GM18498 (cell line): ENCODE data around the gene PRKCQ.
"Not testable (repeated sequence)": the region's sequence is repeated elsewhere in the genome, so short reads cannot be mapped to it uniquely, and the experiment has no call there.

Experiments
- ATAC-seq: cut with Tn5 transposase; IDR thresholded peaks from one replicate; pipeline ENCODE4 v1.9.1; 2021; ENCODE audit warnings: mild to moderate bottlenecking, moderate library complexity; ENCODE audit not compliant: unreplicated experiment

The PRKCQ gene

DNA sequence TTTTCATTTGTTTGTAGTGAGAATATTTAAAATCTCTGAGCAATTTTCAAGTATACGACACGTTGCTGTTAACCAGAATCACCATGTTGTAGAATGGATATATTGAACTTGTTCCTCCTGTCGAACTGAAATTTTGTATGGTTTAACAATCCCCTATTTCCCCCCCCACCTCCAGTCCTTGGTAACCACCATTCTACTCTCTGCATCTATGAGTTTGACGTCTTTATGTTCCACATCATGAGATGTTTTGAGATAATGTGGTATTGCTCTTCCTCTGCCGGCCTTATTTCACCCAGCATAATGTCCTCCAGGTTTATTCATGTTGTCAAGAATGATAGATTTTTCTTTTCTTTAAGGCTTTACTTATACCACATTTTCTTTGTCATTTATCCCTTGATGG lies 17.4 kb upstream of the PRKCQ start:
- ATAC-seq: no peak

DNA sequence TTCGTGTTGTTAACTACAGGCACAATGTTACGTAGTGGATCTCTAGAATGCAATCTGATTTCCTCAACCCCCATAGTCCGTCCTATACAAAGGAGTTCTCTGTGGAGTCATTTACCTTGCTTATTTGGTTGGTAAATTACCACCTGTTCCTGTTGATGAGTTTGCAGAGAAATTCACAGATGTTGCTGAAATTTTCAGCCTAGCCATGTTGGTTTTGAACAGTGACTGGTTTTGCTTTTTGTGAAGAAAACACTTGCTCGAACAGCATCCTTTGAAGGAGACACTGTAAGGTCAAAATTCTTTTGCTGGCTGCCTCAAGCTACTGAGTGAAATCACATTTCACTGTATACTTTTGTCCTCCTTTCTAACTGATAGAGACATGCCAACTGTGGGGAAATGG lies 15.4 kb upstream of the PRKCQ start:
- ATAC-seq: no peak

DNA sequence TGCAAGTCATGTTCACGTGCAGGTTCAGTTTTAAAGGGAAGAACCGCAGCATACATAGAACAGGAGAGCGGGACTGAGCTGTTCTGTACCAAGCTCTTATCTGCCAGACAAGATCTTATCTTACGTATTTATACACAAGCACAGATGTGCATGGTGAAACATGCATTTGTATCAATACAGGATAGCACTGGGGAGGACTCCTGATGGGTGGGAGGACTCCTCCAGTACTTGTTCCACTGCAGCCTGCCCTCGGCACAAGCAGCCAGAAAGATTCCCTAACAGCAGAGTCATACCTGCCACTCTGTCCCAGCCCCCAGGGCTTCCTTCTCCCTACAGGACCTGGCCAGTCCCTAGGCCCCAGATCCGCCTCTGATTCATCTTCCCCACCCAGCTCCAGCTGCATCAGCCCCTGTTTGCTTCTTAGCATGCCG lies 13.2 kb upstream of the PRKCQ start:
- ATAC-seq: no peak

DNA sequence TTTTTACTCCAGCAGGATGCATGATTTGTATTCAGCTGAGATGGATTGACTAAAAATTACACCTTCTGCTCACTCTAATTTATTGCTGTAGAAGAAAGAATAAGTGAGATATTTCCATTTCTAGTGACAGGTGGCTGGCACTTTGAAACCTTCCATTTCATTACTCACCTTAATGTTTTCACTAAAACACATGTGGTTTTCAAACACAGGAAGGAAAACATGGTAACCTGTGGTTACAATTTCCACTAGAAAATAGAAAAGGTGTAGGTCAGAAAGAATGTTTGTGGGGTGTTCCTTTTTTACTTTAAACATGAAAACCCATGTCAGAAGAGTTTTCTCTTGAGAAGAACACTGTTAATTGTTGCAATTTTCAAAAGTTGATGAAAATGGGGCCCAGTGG lies 12.0 kb upstream of the PRKCQ start:
- no peak for ATAC-seq

DNA sequence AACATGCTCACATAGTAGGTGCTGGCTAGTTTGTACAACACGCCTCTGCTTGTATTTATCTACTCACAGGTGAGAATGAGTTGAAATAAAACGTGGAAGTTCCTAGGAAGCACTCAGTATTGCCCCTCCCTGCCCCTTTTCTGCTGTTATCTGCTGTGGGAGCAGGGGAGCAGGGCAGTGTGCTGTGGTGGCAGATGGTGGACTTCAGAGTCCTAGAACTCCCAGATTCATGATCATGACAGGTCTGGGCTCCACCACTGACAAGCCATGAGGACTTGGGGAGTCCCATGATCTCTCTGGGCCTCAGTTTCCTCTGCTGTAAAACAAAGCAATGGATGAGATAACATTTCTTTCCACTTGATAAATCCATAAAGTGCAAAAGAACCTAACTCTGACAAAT lies 11.6 kb upstream of the PRKCQ start:
- no peak for ATAC-seq

DNA sequence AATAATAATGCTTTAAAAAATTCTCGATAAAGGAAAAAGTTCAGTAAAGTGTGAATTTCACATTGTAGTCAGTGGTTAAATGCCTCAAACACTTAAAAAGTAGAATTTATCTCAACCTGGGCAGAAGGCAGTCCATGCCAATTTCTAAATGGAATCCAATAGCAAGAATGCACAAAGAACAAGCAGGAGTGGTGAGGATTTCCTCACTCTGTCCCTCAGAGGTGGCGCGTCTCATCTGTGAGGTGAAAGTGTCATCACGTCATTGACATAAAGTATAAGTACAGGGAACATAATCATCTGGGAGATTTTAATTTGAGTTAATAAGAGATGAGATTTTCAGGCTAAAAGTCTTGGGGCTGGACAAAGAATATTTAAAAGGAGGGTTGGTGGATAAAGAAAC lies 10.0 kb upstream of the PRKCQ start:
- ATAC-seq: no peak

DNA sequence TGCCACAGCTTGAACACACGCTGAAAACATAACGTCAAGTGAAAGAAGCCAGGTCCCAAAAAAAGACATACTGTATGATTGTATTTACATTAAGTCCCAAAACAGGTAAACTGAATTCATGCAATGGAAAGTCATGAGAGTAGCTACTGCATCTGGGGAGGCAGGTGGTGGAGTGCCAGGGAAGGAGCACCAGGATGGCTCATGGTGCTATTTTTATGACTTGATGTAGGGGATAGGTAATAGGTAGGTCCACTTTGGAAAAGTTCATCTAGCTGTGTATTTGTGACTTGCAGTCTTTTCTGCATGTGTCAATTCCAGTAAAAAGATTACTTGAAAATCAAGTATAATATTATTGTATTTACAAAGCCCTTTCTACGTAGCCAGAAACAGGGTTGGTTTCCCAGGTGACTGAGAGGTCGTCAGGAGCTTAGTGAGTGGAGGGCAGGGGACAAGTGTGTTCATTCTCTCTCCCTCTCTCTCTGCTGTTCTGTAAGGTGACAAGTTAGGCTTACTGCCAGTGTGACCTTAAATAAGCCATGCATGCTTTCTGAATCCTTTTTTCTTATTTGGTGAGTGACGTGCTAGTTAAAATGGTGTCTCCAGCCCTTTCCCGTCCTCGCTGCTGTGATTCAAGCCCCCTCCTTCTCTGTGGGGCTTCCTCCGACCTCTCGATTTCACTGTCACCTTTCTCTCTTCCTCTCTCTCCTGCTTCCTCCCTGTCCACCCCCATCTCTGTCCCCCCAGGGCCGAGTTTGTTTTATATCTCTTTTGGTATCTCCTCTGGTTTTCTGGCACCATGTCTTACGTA lies 9.4 kb upstream of the PRKCQ start:
- no peak for ATAC-seq

DNA sequence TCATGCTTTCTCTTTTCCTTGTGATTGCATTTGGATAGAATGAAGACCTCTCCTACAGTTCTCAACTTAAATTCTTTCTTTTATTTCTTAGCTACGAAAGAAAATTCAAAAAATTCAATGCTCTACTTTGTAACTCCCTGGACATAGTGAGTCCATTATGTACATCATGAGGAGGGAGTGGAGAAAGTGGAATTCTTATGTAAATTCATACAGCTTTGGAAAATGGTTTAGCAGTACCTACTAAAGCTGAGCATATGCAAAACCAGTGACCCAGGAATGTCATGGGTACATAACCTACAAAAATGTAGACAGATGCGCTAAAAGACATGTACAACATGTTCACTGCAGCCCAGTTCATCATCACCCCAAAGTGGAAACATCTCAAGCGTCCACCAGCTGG lies 8.8 kb upstream of the PRKCQ start:
- ATAC-seq: no peak

DNA sequence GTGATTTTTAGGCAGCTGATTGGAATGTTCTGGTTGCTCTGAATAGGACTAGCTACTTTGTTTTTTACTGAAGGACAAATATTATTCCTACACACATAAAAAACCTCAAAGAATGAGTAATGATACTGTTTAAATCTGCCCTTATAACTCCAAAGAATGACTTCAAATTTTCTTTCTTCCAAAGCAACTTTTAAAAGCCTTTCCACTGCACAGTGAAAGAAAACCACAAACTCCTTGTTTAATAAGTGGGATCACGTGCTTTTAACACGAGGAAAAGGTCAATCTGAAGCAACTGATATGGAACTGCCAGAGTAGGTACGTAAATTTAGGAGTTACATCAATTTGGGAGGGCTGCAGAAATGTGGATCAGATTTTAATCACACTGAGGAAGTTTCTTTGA lies 8.0 kb upstream of the PRKCQ start:
- no peak for ATAC-seq

DNA sequence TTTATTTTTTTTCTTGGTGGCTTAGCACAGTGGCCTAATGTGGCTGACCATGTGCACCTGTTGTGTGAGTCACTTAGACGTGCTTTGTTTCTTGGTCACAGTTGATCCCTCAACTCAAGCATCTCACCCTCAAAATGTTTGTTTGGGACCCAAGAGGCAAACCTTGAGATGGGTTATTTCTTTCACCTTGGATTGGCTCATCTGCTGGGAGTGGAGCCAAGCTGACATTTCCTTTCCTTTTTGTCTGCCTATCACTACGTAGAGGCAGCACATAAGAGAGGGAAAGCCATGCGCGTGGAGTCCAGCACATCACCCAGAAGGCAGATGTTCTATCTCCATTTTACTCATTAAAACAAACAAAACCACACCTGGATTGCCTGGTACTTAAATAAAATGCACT lies 6.4 kb upstream of the PRKCQ start:
- no peak for ATAC-seq

DNA sequence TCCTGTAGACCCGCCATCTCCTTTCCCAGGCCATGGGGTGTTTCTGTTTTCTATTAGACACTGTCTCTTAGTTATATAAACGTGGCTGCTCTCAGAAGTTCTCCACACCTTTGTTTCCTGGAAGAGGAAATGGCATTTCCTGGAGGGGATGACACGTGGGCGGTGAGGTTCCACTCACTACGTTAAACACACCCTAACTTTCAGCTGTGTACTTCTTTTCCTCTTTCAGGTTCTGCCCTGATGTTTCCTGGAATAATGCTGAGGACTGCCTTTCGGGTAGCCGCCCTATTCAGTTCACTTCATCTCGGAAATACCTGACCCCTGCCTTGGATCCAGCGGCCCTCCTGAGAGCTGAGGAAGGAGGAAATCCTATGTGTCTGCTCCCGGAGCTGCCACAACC lies 3.4 kb upstream of the PRKCQ start:
- ATAC-seq: no peak

DNA sequence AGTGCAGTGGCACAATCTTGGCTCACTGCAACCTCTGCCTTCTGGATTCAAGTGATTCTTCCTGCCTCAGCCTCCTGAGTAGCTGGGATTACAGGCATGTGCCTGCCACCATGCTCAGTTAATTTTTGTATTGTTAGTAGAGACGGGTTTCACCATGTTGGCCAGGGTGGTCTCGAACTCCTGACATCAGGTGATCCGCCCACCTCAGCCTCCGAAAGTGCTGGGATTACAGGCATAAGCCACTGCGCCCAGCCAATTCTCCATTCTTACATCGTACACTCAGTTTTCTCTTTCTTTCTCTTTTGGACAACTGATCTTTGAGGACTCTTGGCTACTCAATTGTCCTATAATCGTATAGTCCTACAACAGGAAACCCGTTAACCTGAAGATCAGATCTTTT lies 2.8 kb upstream of the PRKCQ start:
- not testable (repeated sequence) for ATAC-seq

DNA sequence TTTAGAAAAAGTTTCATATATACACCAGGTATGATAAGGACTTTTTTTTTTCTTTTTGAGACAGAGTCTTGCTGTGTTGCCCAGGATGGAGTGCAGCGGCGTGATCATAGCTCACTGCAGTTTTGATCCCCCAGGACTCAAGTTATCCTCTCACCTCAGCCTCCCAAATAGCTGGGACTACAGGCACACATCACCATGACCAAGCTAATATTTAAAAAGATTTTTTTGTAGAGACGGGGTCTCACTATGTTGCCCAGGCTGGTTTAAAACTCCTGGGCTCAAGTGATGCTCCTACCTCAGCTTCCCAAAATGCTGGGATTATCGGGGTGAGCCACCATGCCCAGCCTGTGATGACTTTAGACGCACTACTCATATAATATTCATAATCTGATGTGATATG lies 2.2 kb upstream of the PRKCQ start:
- ATAC-seq: no peak

DNA sequence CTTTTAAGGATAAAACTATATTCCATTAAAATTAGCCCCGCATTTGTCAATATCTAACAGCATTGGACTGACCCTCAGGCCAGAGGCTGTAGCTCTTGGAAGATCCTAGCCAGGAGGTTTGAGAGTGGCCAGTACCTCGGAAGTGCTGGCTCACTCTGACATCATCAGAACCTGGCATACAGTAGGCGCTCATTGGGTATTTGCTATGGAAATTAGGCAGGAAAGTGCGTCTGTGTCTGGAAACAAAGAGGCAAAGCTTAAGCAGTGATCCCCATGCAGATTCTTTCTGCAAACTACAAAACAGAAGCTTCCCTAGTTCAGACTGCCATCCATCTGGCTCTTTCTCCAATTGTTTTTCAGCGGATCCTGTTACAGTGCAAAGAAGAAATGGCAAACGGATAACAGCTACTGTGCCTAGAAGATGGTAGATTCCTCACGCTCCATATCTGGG lies 1.7 kb upstream of the PRKCQ start:
- ATAC-seq: no peak

DNA sequence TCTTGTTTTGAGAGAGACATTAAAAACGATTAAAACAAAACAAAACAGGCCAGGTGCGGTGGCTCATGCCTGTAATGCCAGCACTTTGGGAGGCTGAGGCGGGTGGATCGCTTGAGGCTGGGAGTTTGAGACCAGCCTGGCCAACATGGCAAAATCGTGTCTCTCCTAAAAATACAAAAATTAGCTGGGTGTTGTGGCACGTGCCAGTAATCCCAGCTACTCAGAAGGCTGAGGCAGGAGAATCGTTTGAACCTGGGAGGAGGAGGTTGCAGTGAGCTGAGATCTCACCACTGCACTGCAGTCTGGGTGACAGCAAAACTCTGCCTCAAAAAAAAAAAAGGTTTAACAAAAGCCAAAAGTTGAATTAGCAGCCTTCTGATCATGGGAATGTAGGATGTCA lies 1.1 kb upstream of the PRKCQ start:
- not testable (repeated sequence) for ATAC-seq

DNA sequence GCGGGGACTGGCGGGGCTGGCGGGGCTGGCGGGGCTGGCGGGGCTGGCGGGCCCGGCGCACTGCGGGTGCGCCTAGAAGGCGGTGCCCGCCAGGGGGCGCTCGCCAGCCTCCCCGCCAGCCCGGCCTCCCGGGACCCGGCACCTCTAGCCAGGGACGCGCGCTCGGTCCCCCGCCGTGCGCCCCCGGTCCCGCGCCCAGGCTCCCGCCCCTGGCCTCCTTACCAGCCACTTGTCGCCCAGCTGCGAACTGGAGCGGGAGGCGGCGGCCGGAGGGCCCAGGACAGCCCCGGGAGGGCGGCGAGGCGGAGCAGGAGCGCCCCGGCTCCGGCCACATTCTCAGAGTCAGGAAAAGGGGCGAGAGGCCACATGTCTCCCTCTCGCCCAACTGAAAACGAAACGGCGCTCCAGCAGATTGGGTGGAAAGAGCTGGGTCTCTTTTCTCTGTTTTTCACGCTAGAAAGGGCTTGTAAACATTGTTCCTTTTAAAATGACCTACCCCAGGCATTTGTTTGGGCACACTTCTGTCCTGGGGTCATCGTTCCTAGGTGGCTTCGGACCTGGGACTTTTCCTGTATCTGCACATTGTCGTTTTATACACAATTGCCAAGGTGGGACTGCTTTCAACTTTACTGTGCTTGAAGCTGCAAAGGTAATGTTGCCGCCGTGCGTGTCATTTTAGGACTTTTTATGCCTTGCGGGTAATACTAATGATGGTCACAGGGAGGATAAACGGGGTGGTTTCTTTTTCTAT lies 378 bp upstream of the PRKCQ start:
- ATAC-seq: peak; percentile 90

DNA sequence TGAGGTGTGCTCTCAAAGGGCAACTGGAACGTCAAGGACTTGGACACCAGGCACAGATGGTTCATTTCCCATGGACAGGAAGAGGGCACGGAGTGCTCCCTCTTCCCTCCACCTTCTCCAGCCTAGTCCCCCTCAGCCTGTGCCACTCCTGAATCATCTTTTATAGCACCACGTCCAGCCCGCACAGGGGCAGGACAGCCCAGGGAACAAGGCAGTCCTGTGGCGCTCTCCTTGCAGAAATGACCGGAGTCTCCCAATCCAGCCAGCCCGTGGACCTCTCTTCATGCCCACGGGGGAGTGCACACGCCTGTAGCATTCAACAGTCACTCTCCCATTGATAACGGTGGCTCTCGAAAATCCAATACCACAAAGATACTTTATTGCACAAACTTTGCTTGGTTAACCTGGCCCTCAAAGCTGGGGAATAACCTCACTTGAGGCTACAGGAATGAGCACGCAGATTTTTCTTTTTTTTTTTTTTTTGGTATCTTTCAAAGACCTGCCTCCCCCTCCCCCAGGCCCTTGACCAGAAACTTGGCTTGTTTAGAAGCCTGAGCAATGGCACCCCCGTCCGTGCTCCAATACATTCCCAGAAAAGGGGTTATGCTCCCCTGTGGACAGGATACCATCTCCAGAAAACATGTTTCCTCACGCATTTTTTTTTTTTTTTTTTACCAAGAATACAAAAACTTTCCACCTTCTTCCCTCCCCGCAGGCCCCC lies 733 bp downstream of the PRKCQ start:
- ATAC-seq: no peak

DNA sequence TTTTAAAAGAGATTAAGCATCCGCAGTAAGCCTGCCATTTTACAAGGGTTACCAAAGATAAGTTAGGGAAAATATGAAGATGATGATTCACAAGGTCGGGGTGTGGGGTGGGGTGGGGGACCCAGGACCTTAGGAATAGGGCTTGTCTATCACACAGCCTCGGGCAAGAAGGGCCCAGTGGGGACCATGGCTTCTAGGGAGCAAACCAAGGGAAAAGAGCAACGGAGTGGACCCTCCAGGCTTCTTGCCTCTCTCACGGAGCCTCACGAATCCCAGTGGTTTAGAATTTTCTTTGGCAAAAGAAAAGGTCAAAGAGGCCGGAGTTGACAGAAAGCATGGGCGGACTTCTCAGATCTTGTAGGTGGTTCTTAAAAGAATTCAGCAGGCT lies 1.3 kb downstream of the PRKCQ start:
- no peak for ATAC-seq

DNA sequence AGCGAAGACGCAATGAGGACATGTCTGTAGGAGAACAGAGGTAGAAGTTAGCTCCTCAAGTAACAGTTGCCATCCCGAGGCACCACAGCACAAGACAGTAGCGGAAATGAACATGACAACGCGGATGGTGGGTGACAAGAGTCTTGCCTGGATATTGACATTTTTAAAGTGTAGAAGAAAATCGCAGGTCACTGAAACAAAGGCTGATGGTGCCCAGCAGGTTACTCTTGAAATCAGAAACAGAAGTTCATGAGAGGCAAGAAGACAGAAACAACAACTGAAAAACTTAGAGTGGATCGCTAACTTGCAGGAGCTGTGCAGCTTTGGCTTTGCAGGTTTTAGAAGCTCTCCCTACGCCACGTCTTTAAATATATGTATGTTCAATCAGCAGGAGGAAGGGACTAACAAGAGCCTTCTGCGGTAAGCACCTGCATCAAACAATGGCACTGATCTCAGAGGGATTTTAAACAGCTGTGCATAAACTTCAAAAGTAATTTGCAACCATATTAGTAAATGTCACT lies 1.8 kb downstream of the PRKCQ start:
- no peak for ATAC-seq

DNA sequence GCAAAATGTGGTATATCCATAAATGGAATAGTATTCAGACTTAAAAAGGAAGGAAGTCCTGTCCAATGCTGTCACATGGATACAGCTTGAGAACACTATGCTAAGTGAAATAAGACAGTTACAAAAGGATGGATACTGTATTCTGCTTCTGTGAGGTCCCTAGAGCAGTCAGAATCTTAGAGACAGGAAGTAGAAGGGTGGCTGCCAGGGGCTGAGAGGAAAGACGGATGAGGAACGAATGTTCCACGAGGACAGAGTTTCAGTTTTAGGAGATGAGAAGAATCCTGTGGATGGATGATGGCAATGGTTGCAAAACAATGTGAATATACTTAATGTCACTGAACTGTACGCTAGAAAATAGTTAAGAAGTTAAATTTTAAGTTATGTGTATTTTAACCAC lies 3.8 kb downstream of the PRKCQ start:
- no peak for ATAC-seq

DNA sequence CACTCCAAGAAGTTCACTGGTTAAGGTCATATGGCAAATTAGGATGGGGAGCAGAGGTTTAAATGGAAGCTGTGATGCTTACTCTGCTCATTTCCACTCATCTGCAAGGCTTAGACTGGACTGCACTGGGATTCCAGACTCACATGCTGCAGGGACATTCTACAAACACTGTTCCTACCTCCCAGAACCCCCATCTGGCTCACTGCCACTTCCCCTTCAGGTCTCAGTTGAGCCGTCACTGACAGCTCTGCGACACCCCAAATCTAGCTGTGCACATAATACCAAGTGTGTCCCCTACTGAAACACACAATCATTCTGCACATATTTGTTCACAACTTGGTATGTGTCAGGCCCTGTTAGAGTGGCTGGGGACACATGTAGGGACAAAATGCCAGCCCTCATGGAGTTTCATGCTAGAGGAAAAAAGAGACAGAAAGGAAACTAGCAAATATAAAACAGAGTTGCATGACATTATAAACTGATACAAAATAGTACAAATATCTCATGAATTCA lies 5.4 kb downstream of the PRKCQ start:
- no peak for ATAC-seq
